HUES48 (cell line): ENCODE data around the gene ZNF750.

Source experiments
- H3K27ac ChIP-seq: one replicate; pipeline ENCODE4 v1.7.0; 2013; ENCODE audit warnings: low read depth, low read length, inconsistent platforms
- H3K27me3 ChIP-seq: 2 replicates; pipeline ENCODE4 v1.6.1; 2013; ENCODE audit warnings: mild to moderate bottlenecking, low read length; ENCODE audit not compliant: control insufficient read depth, insufficient read depth
- H3K36me3 ChIP-seq: 2 replicates; pipeline ENCODE4 v1.6.1; 2013; ENCODE audit warnings: low read length; ENCODE audit not compliant: control insufficient read depth, insufficient read depth
- H3K4me1 ChIP-seq: 2 replicates; pipeline ENCODE4 v1.6.1; 2013; ENCODE audit warnings: mild to moderate bottlenecking, low read length; ENCODE audit not compliant: control insufficient read depth, insufficient read depth
- H3K4me3 ChIP-seq: 2 replicates; pipeline ENCODE4 v1.5.1; 2013; ENCODE audit warnings: mild to moderate bottlenecking, low read depth, low read length
- H3K9ac ChIP-seq: 2 replicates; pipeline ENCODE4 v1.6.1; 2013; ENCODE audit warnings: mild to moderate bottlenecking, low read depth, low read length, moderate library complexity
- H3K9me3 ChIP-seq: 2 replicates; pipeline ENCODE4 v1.6.1; 2013; ENCODE audit warnings: low read length; ENCODE audit not compliant: control insufficient read depth, insufficient read depth

ZNF750 gene

GRCh38 chr17:82798752-82799151, 41.1 kb downstream of the ZNF750 start:
- Histone ChIP-seq H3K9ac (no peak overlapping the region), H3K9me3 (no peaks in the 10 kb centered on the region), H3K4me3 (no peak overlapping the region), H3K4me1 (no peaks in the 10 kb centered on the region), H3K36me3 (peaks cover 52% of the 10 kb centered on the region), H3K27me3 (no peaks in the 10 kb centered on the region), H3K27ac (no peak overlapping the region)

- Histone ChIP-seq H3K27me3 (no peaks in the 10 kb centered on the region), H3K9ac (no peak overlapping the region), H3K9me3 (no peaks in the 10 kb centered on the region), H3K4me1 (no peaks in the 10 kb centered on the region), H3K27ac (no peak overlapping the region), H3K4me3 (no peak overlapping the region), H3K36me3 (peaks cover 54% of the 10 kb centered on the region)
Measured at GRCh38 chr17:82797061-82797460, 42.8 kb downstream of the ZNF750 start.

- H3K27ac ChIP-seq = no peak overlapping the region
- no peaks in the 10 kb centered on the region for H3K4me1 ChIP-seq
- no peaks in the 10 kb centered on the region for H3K27me3 ChIP-seq
- no peak overlapping the region for H3K4me3 ChIP-seq
- H3K9ac ChIP-seq = no peak overlapping the region
- H3K36me3 ChIP-seq = peaks cover 52% of the 10 kb centered on the region
- no peaks in the 10 kb centered on the region for H3K9me3 ChIP-seq
Measured at GRCh38 chr17:82795615-82796014, 44.2 kb downstream of the ZNF750 start.

- Histone ChIP-seq H3K9ac (no peak overlapping the region), H3K27me3 (no peaks in the 10 kb centered on the region), H3K4me3 (no peak overlapping the region), H3K27ac (no peak overlapping the region), H3K36me3 (peaks cover 45% of the 10 kb centered on the region), H3K9me3 (no peaks in the 10 kb centered on the region), H3K4me1 (no peaks in the 10 kb centered on the region)
Measured at GRCh38 chr17:82794781-82795482, 44.9 kb downstream of the ZNF750 start.

GRCh38 chr17:82793974-82794630, 45.7 kb downstream of the ZNF750 start:
- Histone ChIP-seq H3K36me3 (peaks cover 40% of the 10 kb centered on the region), H3K4me1 (no peaks in the 10 kb centered on the region), H3K4me3 (no peak overlapping the region)

GRCh38 chr17:82791532-82791931, 48.3 kb downstream of the ZNF750 start:
- H3K4me3 ChIP-seq = no peak overlapping the region
- H3K27me3 ChIP-seq = no peaks in the 10 kb centered on the region
- no peak overlapping the region for H3K27ac ChIP-seq
- H3K9me3 ChIP-seq = no peaks in the 10 kb centered on the region
- peaks cover 24% of the 10 kb centered on the region for H3K36me3 ChIP-seq
- H3K9ac ChIP-seq = no peak overlapping the region
- no peaks in the 10 kb centered on the region for H3K4me1 ChIP-seq

More at GRCh38 chr17:82793974-82794630, 45.7 kb downstream of the ZNF750 start:
- Histone ChIP-seq H3K27ac (no peak overlapping the region), H3K9ac (no peak overlapping the region), H3K9me3 (no peaks in the 10 kb centered on the region), H3K27me3 (no peaks in the 10 kb centered on the region)

GRCh38 chr17:82790391-82790790, 49.4 kb downstream of the ZNF750 start:
- Histone ChIP-seq H3K36me3 (peaks cover 15% of the 10 kb centered on the region), H3K9me3 (no peaks in the 10 kb centered on the region), H3K4me1 (no peaks in the 10 kb centered on the region), H3K27ac (no peak overlapping the region), H3K27me3 (no peaks in the 10 kb centered on the region), H3K4me3 (no peak overlapping the region), H3K9ac (no peak overlapping the region)

DNA sequence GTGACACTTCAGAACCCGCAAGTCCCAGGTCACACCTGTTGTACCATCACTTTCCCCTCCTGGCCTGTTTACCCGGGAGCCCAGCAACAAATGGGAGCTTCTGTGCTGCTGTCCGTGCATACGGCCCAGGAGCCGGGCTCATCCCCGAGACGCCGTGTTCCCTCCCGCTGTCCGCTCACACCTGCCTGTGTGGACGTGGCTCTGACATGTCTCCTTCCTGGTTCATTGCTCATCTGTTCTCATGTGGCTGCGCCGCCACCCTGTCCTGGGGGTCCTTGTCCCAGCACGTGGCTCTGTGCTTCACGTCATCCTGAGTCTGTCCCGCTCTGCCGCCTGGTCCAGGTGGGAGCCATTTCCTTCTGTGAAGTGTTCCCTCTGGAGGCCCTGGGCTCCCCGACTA, 50.0 kb downstream of the ZNF750 start:
- Histone ChIP-seq H3K27me3 (no peaks in the 10 kb centered on the region), H3K4me3 (no peak overlapping the region), H3K27ac (no peak overlapping the region), H3K36me3 (peaks cover 10% of the 10 kb centered on the region; the same call in 1 of the 2 replicates), H3K9me3 (no peaks in the 10 kb centered on the region), H3K4me1 (no peaks in the 10 kb centered on the region), H3K9ac (no peak overlapping the region)

- H3K4me3 ChIP-seq = no peak overlapping the region
- H3K36me3 ChIP-seq = peaks cover 16% of the 10 kb centered on the region
- H3K4me1 ChIP-seq = no peaks in the 10 kb centered on the region
- H3K9me3 ChIP-seq = no peaks in the 10 kb centered on the region
- no peak overlapping the region for H3K27ac ChIP-seq
- H3K27me3 ChIP-seq = no peaks in the 10 kb centered on the region
- H3K9ac ChIP-seq = no peak overlapping the region
Measured at GRCh38 chr17:82789051-82789592, 50.7 kb downstream of the ZNF750 start.

- H3K36me3 ChIP-seq = peaks cover 20% of the 10 kb centered on the region
- no peak overlapping the region for H3K4me3 ChIP-seq
- no peak overlapping the region for H3K9ac ChIP-seq
- H3K27me3 ChIP-seq = no peaks in the 10 kb centered on the region
- H3K9me3 ChIP-seq = no peaks in the 10 kb centered on the region
- no peak overlapping the region for H3K27ac ChIP-seq
- H3K4me1 ChIP-seq = no peaks in the 10 kb centered on the region
Measured at GRCh38 chr17:82788206-82789001, 51.4 kb downstream of the ZNF750 start.
